ENCODE measurements around the gene SETD2.

- TF ChIP-seq EZH2phosphoT487 (IDR thresholded peaks at IDR 0.05; ENCODE audit: borderline replicate concordance, low read depth, low read length), result no peak
- no peak for TF ChIP-seq CTCF (conservative IDR thresholded peaks at IDR 0.05; ENCODE audit: low read length)
Observed at GRCh38 chr3:46972396-46972795, 191.5 kb downstream of the SETD2 start.
